HG03457 (cell line): ENCODE measurements around the gene UCP2.
"Not testable (repeated sequence)": the region's sequence is repeated elsewhere in the genome, so short reads cannot be mapped to it uniquely, and the experiment has no call there.

Experiments
- ATAC-seq: cut with Tn5 transposase; IDR thresholded peaks from one replicate; pipeline ENCODE4 v1.9.1; 2021; ENCODE audit warnings: moderate number of reproducible peaks; ENCODE audit not compliant: unreplicated experiment

UCP2 gene

GRCh38 chr11:73946798-73947458 lies 35.7 kb downstream of the UCP2 start:
- ATAC-seq = no peak

GRCh38 chr11:73945396-73945795 lies 37.2 kb downstream of the UCP2 start:
- ATAC-seq = no peak

GRCh38 chr11:73944901-73945300 lies 37.7 kb downstream of the UCP2 start:
- no peak for ATAC-seq

- ATAC-seq = no peak
Observed at GRCh38 chr11:73944085-73944484, 38.6 kb downstream of the UCP2 start.

- no peak for ATAC-seq
Observed at GRCh38 chr11:73942010-73942409, 40.6 kb downstream of the UCP2 start.

- ATAC-seq = no peak
Observed at GRCh38 chr11:73940801-73941570, 41.7 kb downstream of the UCP2 start.

- no peak for ATAC-seq
Observed at GRCh38 chr11:73939096-73939495, 43.5 kb downstream of the UCP2 start.

GRCh38 chr11:73936047-73936446 lies 46.6 kb downstream of the UCP2 start:
- not testable (repeated sequence) for ATAC-seq

GRCh38 chr11:73932781-73933180 lies 49.9 kb downstream of the UCP2 start:
- no peak for ATAC-seq

- ATAC-seq = no peak
Observed at GRCh38 chr11:73931951-73932350, 50.7 kb downstream of the UCP2 start.

GRCh38 chr11:73931039-73931645 lies 51.5 kb downstream of the UCP2 start:
- no peak for ATAC-seq

- no peak for ATAC-seq
Observed at GRCh38 chr11:73929388-73929787, 53.3 kb downstream of the UCP2 start.
